OCI-LY3 (cell line): ENCODE measurements around the gene CCDC90B.
"Not testable (repeated sequence)": the region's sequence is repeated elsewhere in the genome, so short reads cannot be mapped to it uniquely, and the experiment has no call there.

Experiments used
- H2AFZ ChIP-seq: fragments of 200-600, 300-600 bp; shearing (Covaris generic); 2 replicates; pipeline ENCODE4 v1.6.0; 2014; ENCODE audit warnings: antibody characterized with exemption, low read depth, low read length
- H3K27ac ChIP-seq: fragments of 200-600, 300-600 bp; sonication (generic); 2 replicates; pipeline ENCODE4 v1.5.1; 2014; ENCODE audit warnings: mild to moderate bottlenecking, low read length, moderate library complexity, mixed read lengths
- H3K27me3 ChIP-seq: fragments of 200-600, 300-600 bp; sonication (generic); 2 replicates; pipeline ENCODE4 v1.6.1; 2014; ENCODE audit warnings: low read depth, low read length, mixed read lengths
- H3K36me3 ChIP-seq: fragments of 200-600, 300-600 bp; sonication (generic); replicated peaks from 2 replicates; pipeline ENCODE3; 2014; ENCODE audit warnings: low read depth, low read length, mixed read lengths
- H3K4me1 ChIP-seq: fragments of 300-600, 200-600 bp; sonication (generic); 2 replicates; pipeline ENCODE4 v1.6.1; 2014; ENCODE audit warnings: low read length, mixed read lengths
- H3K4me2 ChIP-seq: fragments of 200-600, 300-600 bp; sonication (generic); 2 replicates; pipeline ENCODE4 v1.6.1; 2014; ENCODE audit warnings: low read length, mixed read lengths
- H3K4me3 ChIP-seq: fragments of 300-600, 200-600 bp; sonication (generic); 2 replicates; pipeline ENCODE4 v1.5.1; 2014; ENCODE audit warnings: antibody characterized with exemption, mild to moderate bottlenecking, low read length, moderate library complexity
- H3K79me2 ChIP-seq: fragments of 300-600, 200-600 bp; shearing (Covaris generic); 2 replicates; pipeline ENCODE4 v1.6.1; 2014; ENCODE audit warnings: mild to moderate bottlenecking, low read length, mixed read lengths
- H3K9ac ChIP-seq: fragments of 300-600, 200-600 bp; shearing (Covaris generic); 2 replicates; pipeline ENCODE4 v1.6.0; 2014; ENCODE audit warnings: mild to moderate bottlenecking, low read length, moderate library complexity
- H3K9me3 ChIP-seq: fragments of 200-600, 300-600 bp; shearing (Covaris generic); 2 replicates; pipeline ENCODE4 v1.6.1; 2014; ENCODE audit warnings: low read length, mixed read lengths; ENCODE audit not compliant: insufficient read depth
- H4K20me1 ChIP-seq: fragments of 200-600, 300-600 bp; sonication (generic); 2 replicates; pipeline ENCODE4 v1.6.1; 2016; ENCODE audit warnings: low read length, mixed read lengths; ENCODE audit not compliant: insufficient read depth
- EZH2phosphoT487 ChIP-seq: fragments of 200-600 bp; shearing (Covaris generic); IDR thresholded peaks from 2 replicates; pipeline ENCODE4 v1.6.1; 2018; ENCODE audit warnings: antibody characterized with exemption, mixed run types, low read depth
- TF ChIP-seq, protein P1 (sequence below): fragments of 200-600, 300-600 bp; sonication (generic); IDR thresholded peaks from 2 replicates; pipeline ENCODE4 v1.5.1; 2014; ENCODE audit warnings: antibody characterized with exemption, low read length, low read depth

CCDC90B gene

DNA sequence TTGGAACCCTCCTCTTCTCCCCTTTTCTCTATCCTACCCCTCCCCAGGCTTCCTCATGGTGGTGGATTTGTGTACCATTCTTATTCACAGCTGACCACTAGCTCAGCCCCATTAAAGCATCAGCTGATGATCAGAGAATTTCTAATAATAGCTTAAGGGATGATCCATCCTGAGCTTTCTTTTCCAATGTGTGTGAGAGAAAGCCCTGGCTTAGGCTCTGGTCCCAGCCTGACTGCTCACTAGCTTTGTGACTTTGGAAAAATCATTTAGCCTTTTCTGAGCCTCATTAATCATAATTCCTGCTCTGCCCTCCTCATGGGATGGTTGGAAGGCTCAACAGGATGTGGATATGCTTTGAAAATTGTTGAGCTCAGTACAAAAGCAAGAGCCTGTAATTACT, 26.3 kb upstream of the CCDC90B start:
- Histone ChIP-seq H2AFZ (no peak overlapping the region), H3K9ac (no peak overlapping the region), H3K79me2 (no peaks in the 10 kb centered on the region), H3K4me3 (no peak overlapping the region), H3K4me1 (no peaks in the 10 kb centered on the region), H3K36me3 (no peaks in the 10 kb centered on the region), H3K9me3 (no peaks in the 10 kb centered on the region), H3K27ac (no peak overlapping the region), H3K4me2 (no peak overlapping the region), H4K20me1 (no peaks in the 10 kb centered on the region), H3K27me3 (peaks cover 11% of the 10 kb centered on the region)
- TF ChIP-seq EZH2phosphoT487: no peak
- TF ChIP-seq, protein P1, sequence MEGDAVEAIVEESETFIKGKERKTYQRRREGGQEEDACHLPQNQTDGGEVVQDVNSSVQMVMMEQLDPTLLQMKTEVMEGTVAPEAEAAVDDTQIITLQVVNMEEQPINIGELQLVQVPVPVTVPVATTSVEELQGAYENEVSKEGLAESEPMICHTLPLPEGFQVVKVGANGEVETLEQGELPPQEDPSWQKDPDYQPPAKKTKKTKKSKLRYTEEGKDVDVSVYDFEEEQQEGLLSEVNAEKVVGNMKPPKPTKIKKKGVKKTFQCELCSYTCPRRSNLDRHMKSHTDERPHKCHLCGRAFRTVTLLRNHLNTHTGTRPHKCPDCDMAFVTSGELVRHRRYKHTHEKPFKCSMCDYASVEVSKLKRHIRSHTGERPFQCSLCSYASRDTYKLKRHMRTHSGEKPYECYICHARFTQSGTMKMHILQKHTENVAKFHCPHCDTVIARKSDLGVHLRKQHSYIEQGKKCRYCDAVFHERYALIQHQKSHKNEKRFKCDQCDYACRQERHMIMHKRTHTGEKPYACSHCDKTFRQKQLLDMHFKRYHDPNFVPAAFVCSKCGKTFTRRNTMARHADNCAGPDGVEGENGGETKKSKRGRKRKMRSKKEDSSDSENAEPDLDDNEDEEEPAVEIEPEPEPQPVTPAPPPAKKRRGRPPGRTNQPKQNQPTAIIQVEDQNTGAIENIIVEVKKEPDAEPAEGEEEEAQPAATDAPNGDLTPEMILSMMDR: no peak

DNA sequence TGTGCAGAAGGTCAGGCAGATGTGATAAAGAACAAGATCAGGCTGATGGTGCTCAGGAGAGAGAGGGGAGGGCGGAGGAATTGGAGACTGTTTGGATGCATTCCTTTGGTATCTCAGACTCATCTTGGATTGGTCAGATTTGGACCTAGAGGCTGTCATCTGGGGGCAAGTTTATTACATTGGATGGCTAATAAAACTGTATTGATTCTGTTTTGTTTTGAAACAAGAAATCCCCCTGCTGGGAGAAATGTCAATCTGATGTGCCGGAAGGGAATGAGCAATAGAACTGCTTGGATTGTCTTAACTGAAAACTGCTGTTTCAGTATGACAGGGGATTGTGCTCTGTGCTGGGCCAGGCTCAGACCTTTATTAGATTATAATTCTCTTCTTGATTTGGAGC, 25.5 kb upstream of the CCDC90B start:
- no peaks in the 10 kb centered on the region for H3K4me1 ChIP-seq
- H3K27me3 ChIP-seq: peaks cover 11% of the 10 kb centered on the region
- H3K27ac ChIP-seq: no peak overlapping the region
- no peaks in the 10 kb centered on the region for H3K79me2 ChIP-seq
- no peaks in the 10 kb centered on the region for H3K9me3 ChIP-seq
- no peak overlapping the region for H2AFZ ChIP-seq
- no peaks in the 10 kb centered on the region for H4K20me1 ChIP-seq
- H3K4me2 ChIP-seq: no peak overlapping the region
- no peak overlapping the region for H3K9ac ChIP-seq
- no peak for TF ChIP-seq EZH2phosphoT487
- TF ChIP-seq, protein P1: no peak
- no peaks in the 10 kb centered on the region for H3K36me3 ChIP-seq
- no peak overlapping the region for H3K4me3 ChIP-seq

DNA sequence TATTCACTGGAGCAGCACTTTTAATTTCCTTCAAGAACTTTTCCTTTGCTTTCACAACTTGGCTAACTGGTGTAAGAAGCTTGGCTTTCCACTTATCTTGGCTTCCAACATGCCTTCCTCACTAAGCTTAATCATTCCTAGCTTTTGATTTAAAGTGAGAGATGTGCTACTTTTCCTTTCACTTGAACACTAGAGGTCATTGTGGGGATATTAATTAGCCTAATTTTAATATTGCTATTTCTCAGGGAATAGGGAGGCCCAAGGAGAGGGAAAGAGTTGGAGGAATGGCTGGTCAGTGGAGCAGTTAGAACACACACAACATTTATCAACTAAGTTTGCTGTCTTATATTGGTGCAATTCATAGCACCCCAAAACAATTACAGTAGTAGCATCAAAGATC, 24.6 kb upstream of the CCDC90B start:
- H2AFZ ChIP-seq: no peak overlapping the region
- no peaks in the 10 kb centered on the region for H3K9me3 ChIP-seq
- no peak overlapping the region for H3K4me3 ChIP-seq
- no peak overlapping the region for H3K27ac ChIP-seq
- no peaks in the 10 kb centered on the region for H3K79me2 ChIP-seq
- no peak overlapping the region for H3K9ac ChIP-seq
- no peaks in the 10 kb centered on the region for H4K20me1 ChIP-seq
- H3K36me3 ChIP-seq: no peaks in the 10 kb centered on the region
- TF ChIP-seq EZH2phosphoT487: no peak
- TF ChIP-seq, protein P1: peak; percentile 50
- no peaks in the 10 kb centered on the region for H3K4me1 ChIP-seq
- H3K4me2 ChIP-seq: no peak overlapping the region
- peaks cover 11% of the 10 kb centered on the region for H3K27me3 ChIP-seq

DNA sequence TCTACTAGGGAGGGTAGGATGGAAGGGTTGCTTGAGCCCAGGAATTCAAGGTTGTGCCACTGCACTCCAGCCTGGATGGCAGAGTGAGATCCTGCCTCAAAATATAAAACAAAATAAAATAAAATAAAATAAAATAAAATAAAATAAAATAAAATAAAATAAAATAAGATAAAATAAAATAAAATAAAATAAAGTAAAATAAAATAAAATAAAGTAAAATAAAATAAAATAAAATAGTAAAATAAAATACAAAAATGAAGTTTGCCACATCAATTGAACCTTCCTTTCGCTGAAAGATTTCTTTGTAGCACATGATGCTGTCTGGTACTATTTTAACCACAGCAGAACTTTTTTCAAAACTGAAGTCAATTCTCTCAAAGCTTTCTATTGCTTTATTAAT, 22.4 kb upstream of the CCDC90B start:
- H3K4me1 ChIP-seq, H3K79me2 ChIP-seq, H2AFZ ChIP-seq, H3K9me3 ChIP-seq, H3K4me2 ChIP-seq, H3K9ac ChIP-seq, H3K27ac ChIP-seq, H3K36me3 ChIP-seq, H4K20me1 ChIP-seq, H3K4me3 ChIP-seq: not testable (repeated sequence)
- peaks cover 17% of the 10 kb centered on the region for H3K27me3 ChIP-seq
